Glutamatergic neuron (in vitro differentiated cells): ENCODE results near the gene LRRC2. TPM values are rescaled to one million over a fixed set of nuclear protein-coding genes. Genes with fewer than 3 reads are reported as not detected.

Experiments used
- DNase-seq: peaks from one replicate; pipeline ENCODE4 v3.0.0; 2022
- H3K27ac Mint-ChIP-seq: one replicate; pipeline ENCODE4 v1.8.0; 2020; ENCODE audit warnings: mild to moderate bottlenecking, mixed read lengths, inconsistent platforms; ENCODE audit not compliant: unreplicated experiment
- H3K27me3 Mint-ChIP-seq: one replicate; pipeline ENCODE4 v1.8.0; 2020; ENCODE audit warnings: mild to moderate bottlenecking, moderate library complexity, mixed read lengths, inconsistent platforms; ENCODE audit not compliant: unreplicated experiment
- H3K36me3 Mint-ChIP-seq: one replicate; pipeline ENCODE4 v1.8.0; 2020; ENCODE audit warnings: mild to moderate bottlenecking, mixed read lengths, inconsistent platforms; ENCODE audit not compliant: unreplicated experiment
- H3K4me1 Mint-ChIP-seq: one replicate; pipeline ENCODE4 v1.8.0; 2020; ENCODE audit warnings: mild to moderate bottlenecking, low read depth, mixed read lengths, inconsistent platforms; ENCODE audit not compliant: unreplicated experiment
- H3K4me3 Mint-ChIP-seq: one replicate; pipeline ENCODE4 v1.8.0; 2020; ENCODE audit warnings: mild to moderate bottlenecking, mixed read lengths, inconsistent platforms; ENCODE audit not compliant: unreplicated experiment
- H3K9me3 Mint-ChIP-seq: one replicate; pipeline ENCODE4 v1.8.0; 2020; ENCODE audit warnings: mild to moderate bottlenecking, moderate library complexity, mixed read lengths, inconsistent platforms; ENCODE audit not compliant: unreplicated experiment
- CTCF ChIP-seq: fragments of 200-600 bp; sonication (generic); IDR thresholded peaks from one replicate; pipeline ENCODE4 v1.5.0; 2021; ENCODE audit not compliant: partially characterized antibody, unreplicated experiment
- total RNA-seq: library from RNA; stranded (reverse); fragmentation: NEBNext Ultra II Directional; extraction: Animal tissue kit (Norgen Biotek cat#: 25700); gene quantifications from one replicate; pipeline ENCODE4 v1.2.1, GENCODE V29; 2021; ENCODE audit not compliant: unreplicated experiment

The LRRC2 gene
- total RNA-seq, 1 donor from 2014 or later = not detected

- TF ChIP-seq CTCF = no peak
- no peak overlapping the region for H3K4me3 Mint-ChIP-seq
- peaks cover 2% of the 10 kb centered on the region for H3K4me1 Mint-ChIP-seq
- no peak for DNase-seq
- H3K9me3 Mint-ChIP-seq = no peaks in the 10 kb centered on the region
- H3K36me3 Mint-ChIP-seq = no peaks in the 10 kb centered on the region
- no peak overlapping the region for H3K27ac Mint-ChIP-seq
- peaks cover 12% of the 10 kb centered on the region for H3K27me3 Mint-ChIP-seq
Measured at GRCh38 chr3:46576386-46576785, 10.3 kb upstream of the LRRC2 start.

GRCh38 chr3:46575577-46576222, 9.6 kb upstream of the LRRC2 start:
- Mint-ChIP-seq H3K4me1 (peaks cover 2% of the 10 kb centered on the region), H3K27ac (no peak overlapping the region), H3K9me3 (no peaks in the 10 kb centered on the region), H3K27me3 (peaks cover 12% of the 10 kb centered on the region), H3K36me3 (no peaks in the 10 kb centered on the region), H3K4me3 (no peak overlapping the region)
- no peak for DNase-seq
- TF ChIP-seq CTCF = no peak

- Mint-ChIP-seq H3K4me1 (peaks cover 2% of the 10 kb centered on the region), H3K27ac (no peak overlapping the region)
Measured at GRCh38 chr3:46574881-46575576, 8.9 kb upstream of the LRRC2 start.

GRCh38 chr3:46574243-46574646, 8.1 kb upstream of the LRRC2 start:
- H3K36me3 Mint-ChIP-seq = no peaks in the 10 kb centered on the region
- H3K9me3 Mint-ChIP-seq = no peaks in the 10 kb centered on the region
- H3K4me3 Mint-ChIP-seq = no peak overlapping the region
- DNase-seq = no peak
- no peak overlapping the region for H3K27ac Mint-ChIP-seq
- TF ChIP-seq CTCF = no peak
- peaks cover 12% of the 10 kb centered on the region for H3K27me3 Mint-ChIP-seq
- H3K4me1 Mint-ChIP-seq = peaks cover 2% of the 10 kb centered on the region

More at GRCh38 chr3:46574881-46575576, 8.9 kb upstream of the LRRC2 start:
- no peak for DNase-seq
- H3K4me3 Mint-ChIP-seq = no peak overlapping the region
- no peak for TF ChIP-seq CTCF
- H3K27me3 Mint-ChIP-seq = peaks cover 12% of the 10 kb centered on the region
- no peaks in the 10 kb centered on the region for H3K9me3 Mint-ChIP-seq
- H3K36me3 Mint-ChIP-seq = no peaks in the 10 kb centered on the region

- Mint-ChIP-seq H3K36me3 (no peaks in the 10 kb centered on the region), H3K4me1 (peaks cover 2% of the 10 kb centered on the region), H3K27ac (no peak overlapping the region), H3K27me3 (peaks cover 12% of the 10 kb centered on the region), H3K4me3 (no peak overlapping the region), H3K9me3 (no peaks in the 10 kb centered on the region)
- no peak for TF ChIP-seq CTCF
- DNase-seq = no peak
Measured at GRCh38 chr3:46573701-46574100, 7.6 kb upstream of the LRRC2 start.
